ENCODE results near the gene ACOX1.

DNA sequence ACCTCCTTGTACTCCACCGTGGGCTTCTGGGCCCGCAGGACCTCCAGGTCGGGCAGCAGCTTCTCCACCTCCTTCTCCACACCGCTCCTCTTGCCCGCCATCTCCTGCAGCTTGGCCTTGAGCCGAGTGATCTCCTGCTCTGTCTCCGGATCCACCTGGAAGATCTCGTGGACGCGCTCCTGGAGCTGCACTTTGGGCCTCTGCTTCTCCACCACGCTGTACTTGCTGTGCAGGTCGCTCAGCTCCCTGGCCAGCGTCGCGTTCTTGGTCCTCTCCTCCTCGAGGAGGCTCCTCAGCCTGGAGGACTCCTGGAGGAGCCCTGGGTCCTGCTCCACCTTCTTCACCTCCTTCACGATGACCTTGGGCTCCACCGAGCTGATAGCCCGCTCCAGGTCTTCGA, 30.5 kb upstream of the ACOX1 start:
- TF ChIP-seq, protein P1, sequence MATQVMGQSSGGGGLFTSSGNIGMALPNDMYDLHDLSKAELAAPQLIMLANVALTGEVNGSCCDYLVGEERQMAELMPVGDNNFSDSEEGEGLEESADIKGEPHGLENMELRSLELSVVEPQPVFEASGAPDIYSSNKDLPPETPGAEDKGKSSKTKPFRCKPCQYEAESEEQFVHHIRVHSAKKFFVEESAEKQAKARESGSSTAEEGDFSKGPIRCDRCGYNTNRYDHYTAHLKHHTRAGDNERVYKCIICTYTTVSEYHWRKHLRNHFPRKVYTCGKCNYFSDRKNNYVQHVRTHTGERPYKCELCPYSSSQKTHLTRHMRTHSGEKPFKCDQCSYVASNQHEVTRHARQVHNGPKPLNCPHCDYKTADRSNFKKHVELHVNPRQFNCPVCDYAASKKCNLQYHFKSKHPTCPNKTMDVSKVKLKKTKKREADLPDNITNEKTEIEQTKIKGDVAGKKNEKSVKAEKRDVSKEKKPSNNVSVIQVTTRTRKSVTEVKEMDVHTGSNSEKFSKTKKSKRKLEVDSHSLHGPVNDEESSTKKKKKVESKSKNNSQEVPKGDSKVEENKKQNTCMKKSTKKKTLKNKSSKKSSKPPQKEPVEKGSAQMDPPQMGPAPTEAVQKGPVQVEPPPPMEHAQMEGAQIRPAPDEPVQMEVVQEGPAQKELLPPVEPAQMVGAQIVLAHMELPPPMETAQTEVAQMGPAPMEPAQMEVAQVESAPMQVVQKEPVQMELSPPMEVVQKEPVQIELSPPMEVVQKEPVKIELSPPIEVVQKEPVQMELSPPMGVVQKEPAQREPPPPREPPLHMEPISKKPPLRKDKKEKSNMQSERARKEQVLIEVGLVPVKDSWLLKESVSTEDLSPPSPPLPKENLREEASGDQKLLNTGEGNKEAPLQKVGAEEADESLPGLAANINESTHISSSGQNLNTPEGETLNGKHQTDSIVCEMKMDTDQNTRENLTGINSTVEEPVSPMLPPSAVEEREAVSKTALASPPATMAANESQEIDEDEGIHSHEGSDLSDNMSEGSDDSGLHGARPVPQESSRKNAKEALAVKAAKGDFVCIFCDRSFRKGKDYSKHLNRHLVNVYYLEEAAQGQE (IDR thresholded peaks at IDR 0.05; ENCODE audit: borderline replicate concordance in 1 of 2, low read depth in 1 of 2, low read length in 2 of 2) = no peak
- TF ChIP-seq, protein P2, sequence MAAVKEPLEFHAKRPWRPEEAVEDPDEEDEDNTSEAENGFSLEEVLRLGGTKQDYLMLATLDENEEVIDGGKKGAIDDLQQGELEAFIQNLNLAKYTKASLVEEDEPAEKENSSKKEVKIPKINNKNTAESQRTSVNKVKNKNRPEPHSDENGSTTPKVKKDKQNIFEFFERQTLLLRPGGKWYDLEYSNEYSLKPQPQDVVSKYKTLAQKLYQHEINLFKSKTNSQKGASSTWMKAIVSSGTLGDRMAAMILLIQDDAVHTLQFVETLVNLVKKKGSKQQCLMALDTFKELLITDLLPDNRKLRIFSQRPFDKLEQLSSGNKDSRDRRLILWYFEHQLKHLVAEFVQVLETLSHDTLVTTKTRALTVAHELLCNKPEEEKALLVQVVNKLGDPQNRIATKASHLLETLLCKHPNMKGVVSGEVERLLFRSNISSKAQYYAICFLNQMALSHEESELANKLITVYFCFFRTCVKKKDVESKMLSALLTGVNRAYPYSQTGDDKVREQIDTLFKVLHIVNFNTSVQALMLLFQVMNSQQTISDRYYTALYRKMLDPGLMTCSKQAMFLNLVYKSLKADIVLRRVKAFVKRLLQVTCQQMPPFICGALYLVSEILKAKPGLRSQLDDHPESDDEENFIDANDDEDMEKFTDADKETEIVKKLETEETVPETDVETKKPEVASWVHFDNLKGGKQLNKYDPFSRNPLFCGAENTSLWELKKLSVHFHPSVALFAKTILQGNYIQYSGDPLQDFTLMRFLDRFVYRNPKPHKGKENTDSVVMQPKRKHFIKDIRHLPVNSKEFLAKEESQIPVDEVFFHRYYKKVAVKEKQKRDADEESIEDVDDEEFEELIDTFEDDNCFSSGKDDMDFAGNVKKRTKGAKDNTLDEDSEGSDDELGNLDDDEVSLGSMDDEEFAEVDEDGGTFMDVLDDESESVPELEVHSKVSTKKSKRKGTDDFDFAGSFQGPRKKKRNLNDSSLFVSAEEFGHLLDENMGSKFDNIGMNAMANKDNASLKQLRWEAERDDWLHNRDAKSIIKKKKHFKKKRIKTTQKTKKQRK (IDR thresholded peaks at IDR 0.05; ENCODE audit: low read length) = no peak
- no peak for TF ChIP-seq SAFB2 (CRISPR knock-in tag; IDR thresholded peaks at IDR 0.05; ENCODE audit: borderline replicate concordance, low read depth)
- TF ChIP-seq SRSF9 (IDR thresholded peaks at IDR 0.05; ENCODE audit: borderline replicate concordance, insufficient read depth, low read depth, low read length, poor library complexity, severe bottlenecking) = no peak
- TF ChIP-seq ZNF792 (CRISPR knock-in tag; IDR thresholded peaks at IDR 0.05) = no peak
- no peak for TF ChIP-seq MYC (CRISPR knock-in tag; IDR thresholded peaks at IDR 0.05; ENCODE audit: borderline replicate concordance)
- no peak for TF ChIP-seq POLR2A (IDR thresholded peaks at IDR 0.05; ENCODE audit: insufficient read depth in 1 of 2, low read depth in 2 of 2, low read length in 2 of 2)
- TF ChIP-seq CHD2 (IDR thresholded peaks at IDR 0.05; ENCODE audit: low read depth, low read length) = no peak
- no peak for TF ChIP-seq ZNF501 (CRISPR knock-in tag; IDR thresholded peaks at IDR 0.05)
